Ovary (tissue), 9 donors: ENCODE measurements around the gene AFTPH. TPM values are rescaled to one million over a fixed set of nuclear protein-coding genes. Genes with fewer than 3 reads are reported as not detected.

Experiments used
- DNase-seq, 5 donors: peaks; one replicate each; pipeline ENCODE4 v3.0.0-alpha.2; 2019 to 2020
- H3K27ac ChIP-seq, 2 donors: fragments of 200-600 bp; one replicate each; pipeline versions ENCODE4 v1.5.1 to v1.8.0; 2019 to 2022
- H3K27me3 ChIP-seq: fragments of 200-600 bp; one replicate; pipeline ENCODE4 v1.8.0; 2022
- H3K36me3 ChIP-seq: fragments of 200-600 bp; sonication (generic); one replicate; pipeline ENCODE4 v1.5.1; 2019
- H3K4me1 ChIP-seq: one replicate; pipeline ENCODE4 v1.8.1; 2013; ENCODE audit warnings: mild to moderate bottlenecking, moderate library complexity; ENCODE audit not compliant: insufficient read depth
- H3K4me3 ChIP-seq: fragments of 200-600 bp; sonication (generic); one replicate; pipeline ENCODE4 v1.5.1; 2017
- H3K9me3 ChIP-seq, 2 donors: fragments of 200-600 bp in 1 of 2; sonication (generic) in 1 of 2; one replicate each; pipeline versions ENCODE4 v1.5.1 to v1.8.1; 2013 to 2019; ENCODE audit warnings: mild to moderate bottlenecking in 1 of 2, moderate library complexity in 1 of 2
- CTCF ChIP-seq, 3 donors: fragments of 450-650 bp in 2 of 3; fragments of 200-600 bp in 1 of 3; IDR thresholded peaks; one replicate each; pipeline versions ENCODE4 v1.5.1 to v1.8.0; 2016 to 2022; ENCODE audit warnings: antibody characterized with exemption in 3 of 3, mild to moderate bottlenecking in 1 of 3
- EP300 ChIP-seq: sonication (generic); formaldehyde crosslinking; IDR thresholded peaks from one replicate; pipeline ENCODE4 v1.6.1; 2017; ENCODE audit warnings: antibody characterized with exemption
- POLR2A ChIP-seq: fragments of 450-650 bp; IDR thresholded peaks from one replicate; pipeline ENCODE4 v1.6.1; 2017; ENCODE audit warnings: antibody characterized with exemption, mild to moderate bottlenecking, moderate library complexity
- WGBS, 3 donors: extraction: QIAGEN DNeasy Blood & Tissue Kit in 1 of 3; methylation state at CpG; one replicate each; pipeline versions ENCODE4 v1.1.5 to v1.1.7; 2013 to 2017; 5-methylcytosine and 5-hydroxymethylcytosine counted together
- intact Hi-C, 4 donors: fragments of 100-400 bp; cut with DNase I; formaldehyde crosslinking; loops; one replicate each; pipeline versions ENCODE4 v1.11.0 to v1.15.1; 2022 to 2023
- polyA plus RNA-seq, 2 donors: library from polyadenylated mRNA; stranded (reverse); fragments of 200-250 nt in 1 of 2; fragments of 350-450 nt in 1 of 2; fragmentation: Illumina TruSeq in 1 of 2; extraction: RNeasy Lipid Tissue Mini Kit (QIAGEN cat#74804) in 1 of 2; gene quantifications; one replicate each; pipeline ENCODE4 v1.2.3, GENCODE V29; 2013 to 2014
- total RNA-seq, 7 donors: library from RNA; depleted of rRNA in 2 of 7; stranded (reverse); fragments of >200 nt in 2 of 7; fragmentation: NEBNext Ultra II Directional in 3 of 7; extraction: Animal tissue kit (Norgen Biotek cat#: 25700) in 3 of 7; gene quantifications; one replicate each; pipeline versions ENCODE4 v1.1.0 to v1.2.4, GENCODE V29; 2016 to 2023
- donor health status: DM: no; HTN: no; CAD: no; lungs with moderate emphysema.
- donor health status: DM: no; HTN: no; CAD: no.
- donor health status: Bipolar disorder and iron deficiency.
- donor health status: DM: yes; HTN: yes; CAD: no.
- donor health status: DM: no; HTN: no; CAD: no.
- donor health status: DM: yes; HTN: yes; CAD: no.

Gene AFTPH
- total and polyA plus RNA-seq, 9 donors = 18.5 to 33.8 (median 27.6) TPM

GRCh38 chr2:64492272-64492671 is 31.9 kb upstream of the AFTPH start:
- Histone ChIP-seq H3K27me3 (no peaks in the 10 kb centered on the region), H3K36me3 (no peaks in the 10 kb centered on the region), H3K27ac (no peak overlapping the region), H3K9me3 (no peaks in the 10 kb centered on the region), H3K4me3 (no peak overlapping the region), H3K4me1 (no peaks in the 10 kb centered on the region)
- DNase-seq = no peak
- intact Hi-C loops = loop anchor here in 1 of 4 donors (10.0 kb wide), 1 partner anchor 437 kb away; no protein-coding TSS in a partner anchor
- TF ChIP-seq EP300 (no peak), CTCF (IDR thresholded peaks at IDR 0.05) (no peak), POLR2A (no peak)
- 82 to 88% (median 83%) methylated on average over 3 of the region's 3 CpGs for WGBS, 3 donors

GRCh38 chr2:64492821-64493220 is 31.3 kb upstream of the AFTPH start:
- intact Hi-C loops = loop anchor here in 1 of 4 donors (10.0 kb wide), 1 partner anchor 438 kb away; no protein-coding TSS in a partner anchor
- Histone ChIP-seq H3K4me3 (no peak overlapping the region), H3K9me3 (no peaks in the 10 kb centered on the region), H3K4me1 (no peaks in the 10 kb centered on the region), H3K27me3 (no peaks in the 10 kb centered on the region), H3K27ac (no peak overlapping the region), H3K36me3 (no peaks in the 10 kb centered on the region)
- no peak for DNase-seq
- 70 to 79% (median 74%) methylated on average over 3 of the region's 3 CpGs for WGBS, 3 donors
- TF ChIP-seq CTCF (IDR thresholded peaks at IDR 0.05) (no peak), POLR2A (no peak), EP300 (no peak)

- 83 to 89% (median 85%) methylated on average over 4 of the region's 4 CpGs for WGBS, 3 donors
- no peaks in the 10 kb centered on the region for H3K27me3 ChIP-seq
- intact Hi-C loops = loop anchor here in 1 of 4 donors (10.0 kb wide), 1 partner anchor 439 kb away; no protein-coding TSS in a partner anchor
- DNase-seq = no peak
- H3K4me3 ChIP-seq = no peak overlapping the region
- H3K4me1 ChIP-seq = no peaks in the 10 kb centered on the region
- TF ChIP-seq EP300 (no peak), POLR2A (no peak), CTCF (IDR thresholded peaks at IDR 0.05) (no peak)
- H3K9me3 ChIP-seq = no peaks in the 10 kb centered on the region
- H3K36me3 ChIP-seq = no peaks in the 10 kb centered on the region
- no peak overlapping the region for H3K27ac ChIP-seq
Observed at GRCh38 chr2:64493788-64494187, 30.3 kb upstream of the AFTPH start.

- WGBS, 3 donors = 84 to 91% (median 89%) methylated on average over 1 of the region's 1 CpG
- Histone ChIP-seq H3K9me3 (no peaks in the 10 kb centered on the region), H3K4me3 (no peak overlapping the region), H3K27me3 (no peaks in the 10 kb centered on the region), H3K4me1 (no peaks in the 10 kb centered on the region), H3K27ac (no peak overlapping the region), H3K36me3 (no peaks in the 10 kb centered on the region)
- intact Hi-C loops = loop anchor here in 1 of 4 donors (10.0 kb wide), 1 partner anchor 444 kb away; no protein-coding TSS in a partner anchor
- no peak for DNase-seq
- no peak for TF ChIP-seq POLR2A
- TF ChIP-seq EP300 = no peak
- TF ChIP-seq CTCF (IDR thresholded peaks at IDR 0.05) = no peak
Observed at GRCh38 chr2:64498438-64498837, 25.7 kb upstream of the AFTPH start.
